Psoas muscle (tissue), 8 donors: ENCODE results near the gene LPP. TPM values are rescaled to one million over a fixed set of nuclear protein-coding genes. Genes with fewer than 3 reads are reported as not detected.

Experiments used
- ATAC-seq, 4 donors: fragments of 200-7000 bp; cut with Tn5 transposase; one replicate each; pipeline ENCODE4 v1.9.1; 2020; ENCODE audit warnings: moderate library complexity in 3 of 4, mild to moderate bottlenecking in 2 of 4
- DNase-seq, 2 donors: peaks; one replicate each; pipeline ENCODE4 v3.0.0-alpha.2; 2020
- H3K27ac ChIP-seq: fragments of 200-600 bp; one replicate; pipeline ENCODE4 v1.8.0; 2022
- H3K27me3 ChIP-seq, 3 donors: fragments of 200-600 bp in 1 of 3; one replicate each; pipeline versions ENCODE4 v1.6.1 to v1.8.0; 2013 to 2022; ENCODE audit warnings: low read length in 2 of 3, mild to moderate bottlenecking in 2 of 3, moderate library complexity in 1 of 3; ENCODE audit not compliant: insufficient read depth in 3 of 3
- H3K36me3 ChIP-seq, 2 donors: fragments of 200-600 bp in 1 of 2; one replicate each; pipeline versions ENCODE4 v1.6.1 to v1.8.0; 2013 to 2022; ENCODE audit warnings: low read depth in 1 of 2, mild to moderate bottlenecking in 1 of 2, moderate library complexity in 1 of 2; ENCODE audit not compliant: insufficient read depth in 1 of 2
- H3K4me1 ChIP-seq: fragments of 200-600 bp; one replicate; pipeline ENCODE4 v1.8.0; 2022
- H3K4me3 ChIP-seq: fragments of 200-600 bp; one replicate; pipeline ENCODE4 v1.8.0; 2022; ENCODE audit warnings: mild to moderate bottlenecking
- H3K9me3 ChIP-seq: fragments of 200-600 bp; one replicate; pipeline ENCODE4 v1.8.0; 2022
- WGBS, 3 donors: extraction: QIAGEN DNeasy Blood & Tissue Kit; methylation state at CpG; one replicate each; pipeline versions ENCODE4 v1.1.6 to v1.1.7; 2013; 5-methylcytosine and 5-hydroxymethylcytosine counted together
- intact Hi-C, 2 donors: fragments of 100-400 bp; cut with DNase I; formaldehyde crosslinking; loops; one replicate each; pipeline versions ENCODE4 v1.11.0 to v1.14.2; 2022
- polyA plus RNA-seq, 3 donors: library from polyadenylated mRNA; stranded (reverse); fragments of 200-250 nt; gene quantifications; one replicate each; pipeline ENCODE4 v1.2.3, GENCODE V29; 2013
- total RNA-seq, 4 donors: library from RNA; stranded (reverse); fragmentation: NEBNext Ultra II Directional in 2 of 4; extraction: Animal tissue kit (Norgen Biotek cat#: 25700) in 2 of 4; gene quantifications; one replicate each; pipeline versions ENCODE4 v1.2.1 to v1.2.4, GENCODE V29; 2021 to 2023
- TF ChIP-seq, protein P1 (sequence below): fragments of 200-600 bp; IDR thresholded peaks from one replicate; pipeline ENCODE4 v1.8.0; 2022; ENCODE audit warnings: antibody characterized with exemption
- donor health status: healthy with polysubstance abuse.
- donor health status: DM: no; HTN: no; CAD: no; lungs with moderate emphysema.
- donor health status: Bipolar disorder and iron deficiency.
- donor health status: healthy.
- donor health status: DM: yes; HTN: yes; CAD: no.
- donor health status: DM: no; HTN: no; CAD: no.
- donor health status: DM: no; HTN: no; CAD: no.
- donor health status: DM: yes; HTN: yes; CAD: no.

LPP gene
- total and polyA plus RNA-seq, 7 donors: 2.6 to 80.3 (median 42.8) TPM

DNA sequence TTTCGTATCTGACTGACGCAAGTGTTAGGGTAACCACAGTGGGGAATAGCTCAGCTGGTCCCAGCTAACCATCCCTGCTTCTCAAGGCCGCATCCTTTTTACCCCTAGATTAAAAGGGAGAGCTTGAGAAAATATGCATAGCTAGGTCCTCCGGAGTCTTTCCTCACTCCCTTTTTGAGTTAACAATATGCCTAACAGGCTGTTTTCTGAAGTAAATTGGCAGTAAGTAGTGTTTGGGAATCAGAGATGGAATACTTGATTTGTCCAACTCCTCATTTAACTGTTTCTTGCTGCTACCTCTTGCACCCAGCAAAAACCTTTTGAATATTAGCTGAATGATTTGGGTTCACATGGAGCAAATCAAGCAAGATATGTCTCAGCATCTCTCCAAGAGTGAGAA is 326.1 kb downstream of the LPP start:
- no peaks in the 10 kb centered on the region for H3K27me3 ChIP-seq
- DNase-seq (no peak), ATAC-seq (no peak)
- no peak overlapping the region for H3K4me3 ChIP-seq
- peaks cover 30% of the 10 kb centered on the region for H3K4me1 ChIP-seq
- intact Hi-C loops: no loop called here
- H3K36me3 ChIP-seq: peaks cover 0 to 12% of the 10 kb centered on the region in 2 donors
- TF ChIP-seq, protein P1, sequence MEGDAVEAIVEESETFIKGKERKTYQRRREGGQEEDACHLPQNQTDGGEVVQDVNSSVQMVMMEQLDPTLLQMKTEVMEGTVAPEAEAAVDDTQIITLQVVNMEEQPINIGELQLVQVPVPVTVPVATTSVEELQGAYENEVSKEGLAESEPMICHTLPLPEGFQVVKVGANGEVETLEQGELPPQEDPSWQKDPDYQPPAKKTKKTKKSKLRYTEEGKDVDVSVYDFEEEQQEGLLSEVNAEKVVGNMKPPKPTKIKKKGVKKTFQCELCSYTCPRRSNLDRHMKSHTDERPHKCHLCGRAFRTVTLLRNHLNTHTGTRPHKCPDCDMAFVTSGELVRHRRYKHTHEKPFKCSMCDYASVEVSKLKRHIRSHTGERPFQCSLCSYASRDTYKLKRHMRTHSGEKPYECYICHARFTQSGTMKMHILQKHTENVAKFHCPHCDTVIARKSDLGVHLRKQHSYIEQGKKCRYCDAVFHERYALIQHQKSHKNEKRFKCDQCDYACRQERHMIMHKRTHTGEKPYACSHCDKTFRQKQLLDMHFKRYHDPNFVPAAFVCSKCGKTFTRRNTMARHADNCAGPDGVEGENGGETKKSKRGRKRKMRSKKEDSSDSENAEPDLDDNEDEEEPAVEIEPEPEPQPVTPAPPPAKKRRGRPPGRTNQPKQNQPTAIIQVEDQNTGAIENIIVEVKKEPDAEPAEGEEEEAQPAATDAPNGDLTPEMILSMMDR: no peak
- WGBS, 3 donors: 91 to 94% (median 93%) methylated on average over 4 of the region's 4 CpGs
- no peak overlapping the region for H3K27ac ChIP-seq
- H3K9me3 ChIP-seq: no peaks in the 10 kb centered on the region

DNA sequence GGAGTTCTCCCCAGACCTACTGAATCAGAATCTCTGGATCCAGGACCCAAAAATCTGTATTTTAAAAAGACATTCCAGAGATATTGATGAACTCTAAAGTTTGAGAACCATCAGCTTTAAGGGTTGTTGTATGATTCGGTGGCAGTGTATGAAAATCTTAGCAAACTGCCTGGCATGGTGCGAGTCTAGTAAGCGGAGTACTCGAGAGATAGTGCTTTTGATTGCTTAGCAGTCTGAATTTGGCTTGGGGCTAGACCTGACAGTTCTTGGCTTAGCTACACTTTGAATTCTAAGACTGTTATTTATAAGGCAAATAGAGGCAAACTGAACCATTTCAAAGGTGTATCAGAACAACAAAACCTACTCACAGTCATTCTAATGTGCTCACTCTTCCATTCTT is 329.0 kb downstream of the LPP start:
- Histone ChIP-seq H3K4me1 (peaks cover 8% of the 10 kb centered on the region), H3K36me3 (peaks cover 0 to 24% of the 10 kb centered on the region in 2 donors), H3K4me3 (no peak overlapping the region), H3K27me3 (no peaks in the 10 kb centered on the region), H3K27ac (no peak overlapping the region), H3K9me3 (no peaks in the 10 kb centered on the region)
- ATAC-seq (no peak), DNase-seq (no peak)
- intact Hi-C loops: no loop called here
- WGBS, 3 donors: 60 to 68% (median 62%) methylated on average over 4 of the region's 4 CpGs
- TF ChIP-seq, protein P1: no peak

DNA sequence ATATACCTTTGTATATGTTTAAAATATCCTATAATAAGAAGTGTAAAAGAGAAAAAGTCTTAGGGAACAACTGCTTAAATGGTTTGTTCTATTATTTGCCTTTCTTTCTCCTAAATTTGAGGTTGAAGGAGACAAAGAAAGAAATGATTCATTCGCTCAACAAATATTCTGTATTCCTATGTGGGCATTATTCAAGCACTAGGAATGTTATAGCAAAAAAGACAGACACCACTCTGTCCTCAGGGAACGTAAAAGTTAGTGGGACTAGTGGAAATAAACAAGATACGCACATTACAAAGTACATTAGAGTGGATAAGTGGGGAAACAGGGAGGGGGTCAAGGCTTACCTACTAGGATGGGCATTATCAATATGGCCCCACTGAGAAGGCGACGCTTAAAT is 332.2 kb downstream of the LPP start:
- ATAC-seq (no peak), DNase-seq (no peak)
- Histone ChIP-seq H3K4me1 (peaks cover 16% of the 10 kb centered on the region), H3K27ac (no peak overlapping the region), H3K9me3 (no peaks in the 10 kb centered on the region), H3K4me3 (no peak overlapping the region), H3K27me3 (no peaks in the 10 kb centered on the region), H3K36me3 (peaks cover 0 to 24% of the 10 kb centered on the region in 2 donors)
- 95 to 98% (median 97%) methylated on average over 5 of the region's 5 CpGs for WGBS, 3 donors
- TF ChIP-seq, protein P1: no peak
- intact Hi-C loops: no loop called here

DNA sequence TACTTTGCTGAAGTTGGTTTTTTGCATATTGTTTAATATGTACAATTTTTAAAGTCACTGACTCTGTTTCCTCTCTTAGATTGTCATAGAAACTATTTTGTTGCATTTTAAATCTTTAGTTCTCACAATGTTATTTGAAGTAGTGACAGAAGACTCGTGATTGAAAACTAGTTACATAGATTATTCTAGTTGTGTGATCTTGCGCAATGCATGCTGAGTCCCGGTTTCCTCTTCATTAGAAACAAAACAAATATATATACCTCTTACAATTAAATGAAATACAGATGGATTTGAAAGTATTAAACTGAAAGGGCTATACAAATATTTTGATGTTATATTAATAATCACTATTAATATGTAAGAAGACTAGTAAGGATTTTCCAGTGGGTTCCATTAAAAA is 333.0 kb downstream of the LPP start:
- ATAC-seq (no peak), DNase-seq (no peak)
- H3K27me3 ChIP-seq: no peaks in the 10 kb centered on the region
- TF ChIP-seq, protein P1: no peak
- intact Hi-C loops: no loop called here
- H3K27ac ChIP-seq: no peak overlapping the region
- H3K36me3 ChIP-seq: peaks cover 0 to 24% of the 10 kb centered on the region in 2 donors
- no peaks in the 10 kb centered on the region for H3K9me3 ChIP-seq
- 85 to 94% (median 89%) methylated on average over 3 of the region's 3 CpGs for WGBS, 3 donors
- peaks cover 20% of the 10 kb centered on the region for H3K4me1 ChIP-seq
- H3K4me3 ChIP-seq: no peak overlapping the region

DNA sequence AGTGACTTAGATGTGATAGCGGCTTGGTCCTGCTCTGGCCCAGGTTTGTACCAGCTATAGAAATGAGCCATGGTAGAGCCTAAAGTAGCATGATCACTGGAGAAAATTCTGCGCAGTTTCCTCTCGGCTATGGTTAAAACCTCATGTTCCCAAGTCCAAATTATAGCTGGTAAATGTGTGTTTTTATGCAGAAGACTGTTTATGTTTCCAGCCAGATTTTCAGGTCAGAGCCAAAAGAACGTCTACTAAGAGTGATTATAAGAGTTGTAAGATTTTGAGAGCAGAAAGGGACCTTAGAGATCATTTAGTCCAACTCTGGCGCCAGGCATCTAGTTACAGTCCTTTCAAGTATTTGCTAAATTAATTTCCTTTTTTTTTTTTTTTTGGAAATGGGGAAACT is 333.7 kb downstream of the LPP start:
- TF ChIP-seq, protein P1: no peak
- Histone ChIP-seq H3K27me3 (no peaks in the 10 kb centered on the region), H3K9me3 (no peaks in the 10 kb centered on the region), H3K4me3 (no peak overlapping the region), H3K36me3 (peaks cover 0 to 24% of the 10 kb centered on the region in 2 donors), H3K27ac (no peak overlapping the region), H3K4me1 (peaks cover 14% of the 10 kb centered on the region)
- DNase-seq: no peak
- 90 to 96% (median 92%) methylated on average over 5 of the region's 5 CpGs for WGBS, 3 donors
- ATAC-seq: no peak
- intact Hi-C loops: no loop called here
